C4-2B (cell line): Measurements from ENCODE around the gene PRCD.

ENCODE experiments used
- H3K27ac ChIP-seq: fragments of 450-650 bp; 2 replicates; pipeline ENCODE4 v1.5.1; 2017
- ZFX ChIP-seq: fragments of 450-650 bp; IDR thresholded peaks from 2 replicates; pipeline ENCODE4 v1.6.1; 2017
- TF ChIP-seq, protein P1 (sequence below): fragments of 450-650 bp; conservative IDR thresholded peaks from 2 replicates; pipeline ENCODE4 v1.5.1; 2017; ENCODE audit warnings: mild to moderate bottlenecking

The PRCD gene

GRCh38 chr17:76538941-76539570, 788 bp upstream of the PRCD start:
- TF ChIP-seq, protein P1, sequence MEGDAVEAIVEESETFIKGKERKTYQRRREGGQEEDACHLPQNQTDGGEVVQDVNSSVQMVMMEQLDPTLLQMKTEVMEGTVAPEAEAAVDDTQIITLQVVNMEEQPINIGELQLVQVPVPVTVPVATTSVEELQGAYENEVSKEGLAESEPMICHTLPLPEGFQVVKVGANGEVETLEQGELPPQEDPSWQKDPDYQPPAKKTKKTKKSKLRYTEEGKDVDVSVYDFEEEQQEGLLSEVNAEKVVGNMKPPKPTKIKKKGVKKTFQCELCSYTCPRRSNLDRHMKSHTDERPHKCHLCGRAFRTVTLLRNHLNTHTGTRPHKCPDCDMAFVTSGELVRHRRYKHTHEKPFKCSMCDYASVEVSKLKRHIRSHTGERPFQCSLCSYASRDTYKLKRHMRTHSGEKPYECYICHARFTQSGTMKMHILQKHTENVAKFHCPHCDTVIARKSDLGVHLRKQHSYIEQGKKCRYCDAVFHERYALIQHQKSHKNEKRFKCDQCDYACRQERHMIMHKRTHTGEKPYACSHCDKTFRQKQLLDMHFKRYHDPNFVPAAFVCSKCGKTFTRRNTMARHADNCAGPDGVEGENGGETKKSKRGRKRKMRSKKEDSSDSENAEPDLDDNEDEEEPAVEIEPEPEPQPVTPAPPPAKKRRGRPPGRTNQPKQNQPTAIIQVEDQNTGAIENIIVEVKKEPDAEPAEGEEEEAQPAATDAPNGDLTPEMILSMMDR, result no peak
- TF ChIP-seq ZFX, result no peak
- no peak overlapping the region for H3K27ac ChIP-seq

GRCh38 chr17:76540381-76541300, 797 bp downstream of the PRCD start:
- H3K27ac ChIP-seq, result peak overlapping the region; percentile 53
- TF ChIP-seq ZFX, result no peak
- TF ChIP-seq, protein P1, result no peak

GRCh38 chr17:76541739-76542454, 2.1 kb downstream of the PRCD start:
- no peak overlapping the region for H3K27ac ChIP-seq
- TF ChIP-seq, protein P1, result no peak
- TF ChIP-seq ZFX, result no peak

- TF ChIP-seq ZFX, result no peak
- TF ChIP-seq, protein P1, result no peak
- no peak overlapping the region for H3K27ac ChIP-seq
Observed at GRCh38 chr17:76542566-76542971, 2.7 kb downstream of the PRCD start.

- H3K27ac ChIP-seq, result no peak overlapping the region
- TF ChIP-seq, protein P1, result no peak
- no peak for TF ChIP-seq ZFX
Observed at GRCh38 chr17:76542984-76543383, 3.1 kb downstream of the PRCD start.

DNA sequence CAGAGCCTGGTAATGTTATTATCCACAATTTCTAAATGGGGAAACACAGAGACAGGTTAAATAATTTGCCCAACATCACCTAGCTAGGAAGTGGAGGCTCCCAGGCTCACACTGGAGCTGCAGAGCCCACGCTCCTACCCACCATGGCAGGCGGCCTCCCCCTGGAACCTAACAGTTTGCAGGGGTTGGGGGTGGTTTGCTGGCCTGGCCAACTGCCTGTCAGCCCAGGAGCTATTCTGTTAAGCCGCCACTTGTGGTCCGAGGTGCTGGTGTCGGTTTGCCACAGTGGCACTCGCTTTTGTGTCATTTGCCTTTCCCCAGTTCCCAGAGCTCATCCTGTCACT, 3.6 kb downstream of the PRCD start:
- no peak overlapping the region for H3K27ac ChIP-seq
- TF ChIP-seq, protein P1, result no peak
- TF ChIP-seq ZFX, result no peak
